KOPT-K1 (cell line): ENCODE results near the gene RAP1GAP.

Experiments used
- H3K27ac ChIP-seq: fragments of 200-600 bp; sonication (generic); 2 replicates; pipeline ENCODE4 v1.5.1; 2016; ENCODE audit warnings: antibody characterized with exemption, mild to moderate bottlenecking, low read depth, low read length; ENCODE audit not compliant: poor library complexity, severe bottlenecking
- H3K36me3 ChIP-seq: fragments of 200-600 bp; sonication (generic); 2 replicates; pipeline ENCODE4 v1.5.1; 2017; ENCODE audit warnings: antibody characterized with exemption, mild to moderate bottlenecking, low read length, moderate library complexity; ENCODE audit not compliant: insufficient read depth
- H3K9me3 ChIP-seq: fragments of 200-600 bp; sonication (generic); 2 replicates; pipeline ENCODE4 v1.5.1; 2017; ENCODE audit warnings: antibody characterized with exemption, low read length, mild to moderate bottlenecking; ENCODE audit not compliant: insufficient read depth, poor library complexity, severe bottlenecking

RAP1GAP gene

DNA sequence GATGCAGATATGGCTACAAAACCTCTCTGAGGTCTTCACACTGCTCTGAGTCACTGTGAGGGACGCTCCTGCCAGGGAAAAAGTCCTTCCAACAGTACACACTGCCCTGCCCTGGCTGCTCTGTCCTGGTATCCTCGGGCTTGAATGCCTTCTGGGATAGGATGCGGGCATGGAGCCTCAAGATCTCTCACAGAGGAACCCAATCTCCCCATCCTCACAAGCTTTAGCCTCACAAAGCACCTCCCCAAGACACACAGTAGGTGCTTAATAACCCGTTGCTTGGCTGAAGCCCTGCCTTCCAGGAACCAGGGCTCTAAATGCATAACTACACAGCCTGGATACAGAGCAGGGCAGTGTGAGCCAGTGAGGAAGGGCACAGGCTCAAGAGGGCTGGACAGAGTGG lies 9.2 kb downstream of the RAP1GAP start:
- Histone ChIP-seq H3K9me3 (no peaks in the 10 kb centered on the region), H3K36me3 (no peaks in the 10 kb centered on the region), H3K27ac (no peak overlapping the region)

- H3K9me3 ChIP-seq: no peaks in the 10 kb centered on the region
- no peak overlapping the region for H3K27ac ChIP-seq
- no peaks in the 10 kb centered on the region for H3K36me3 ChIP-seq
These were observed 9.8 kb downstream of the RAP1GAP start for GRCh38 chr1:21659099-21659923.

DNA sequence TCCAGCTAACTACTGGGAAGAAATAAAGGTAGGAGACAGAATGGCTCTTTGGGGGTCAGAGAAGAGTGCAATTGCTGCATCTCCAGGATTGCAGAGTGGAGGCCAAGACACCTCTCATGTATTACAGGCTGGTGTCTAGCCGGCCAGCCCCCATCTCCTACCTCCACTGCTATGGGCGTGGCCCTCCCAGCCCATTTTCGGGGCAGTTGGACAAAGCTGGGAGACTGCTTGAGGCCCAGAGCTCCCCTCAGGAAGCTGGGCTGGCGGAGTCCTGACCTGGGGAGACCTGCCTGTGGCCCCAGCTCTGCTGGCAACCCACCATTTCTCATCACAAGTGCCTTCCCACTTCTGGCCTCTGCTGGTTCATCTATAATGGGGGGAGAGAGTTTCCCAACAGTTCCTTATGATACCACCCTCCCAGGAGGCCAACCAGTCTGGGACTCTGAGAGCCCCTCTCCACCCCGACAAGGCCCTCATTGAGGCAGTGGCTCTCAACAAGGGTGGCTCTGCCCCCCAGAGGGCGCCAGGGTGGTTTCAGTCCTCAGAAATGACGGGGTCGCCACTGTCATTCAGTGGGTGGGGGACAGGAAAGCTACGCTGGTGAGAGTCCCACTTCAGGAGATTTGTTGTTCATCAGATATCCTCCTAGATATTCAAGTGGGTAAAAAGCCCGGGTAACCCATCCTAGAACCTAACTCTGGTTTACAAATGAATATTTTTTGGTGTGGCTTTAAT lies 11.5 kb downstream of the RAP1GAP start:
- H3K27ac ChIP-seq: no peak overlapping the region
- no peaks in the 10 kb centered on the region for H3K36me3 ChIP-seq
- H3K9me3 ChIP-seq: no peaks in the 10 kb centered on the region

DNA sequence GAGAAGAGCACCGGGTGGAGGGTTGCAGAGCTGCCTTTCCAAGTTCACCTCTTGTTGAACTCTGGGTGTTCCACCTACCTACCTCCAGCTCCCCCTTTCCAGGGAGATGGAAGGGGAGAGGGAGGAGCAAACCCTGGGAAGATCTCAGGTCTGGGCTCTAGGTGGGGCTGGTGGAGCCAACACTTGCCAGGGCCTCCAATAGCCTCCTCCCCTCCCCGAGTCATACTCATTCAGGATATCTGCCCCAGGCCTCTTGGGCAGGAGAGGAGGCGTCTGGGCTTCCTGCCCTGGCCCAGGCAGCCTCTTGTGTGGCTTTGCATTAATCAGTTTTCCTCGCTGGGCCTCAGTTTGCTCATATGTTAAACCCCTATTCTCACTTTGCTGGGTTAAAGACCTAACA lies 13.4 kb downstream of the RAP1GAP start:
- no peak overlapping the region for H3K27ac ChIP-seq
- H3K9me3 ChIP-seq: no peaks in the 10 kb centered on the region
- no peaks in the 10 kb centered on the region for H3K36me3 ChIP-seq

DNA sequence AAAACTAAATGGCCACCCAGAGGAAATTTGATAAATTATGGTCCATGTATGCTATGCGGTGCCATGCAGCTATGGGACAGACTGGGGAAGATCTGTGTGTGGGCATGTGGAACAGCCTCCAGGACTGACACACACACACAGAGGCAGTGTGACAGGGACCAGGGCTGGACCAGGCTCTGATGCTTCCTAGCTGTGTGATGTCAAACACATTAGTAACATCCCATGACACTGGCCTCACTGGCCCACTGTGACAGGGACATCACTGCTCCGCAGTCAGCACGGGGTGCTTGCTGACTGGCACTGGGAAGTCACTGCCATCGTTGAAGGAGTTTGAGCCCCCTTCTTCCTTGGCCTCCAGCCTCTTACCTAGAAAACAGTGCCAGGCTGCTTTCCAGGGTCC lies 13.9 kb downstream of the RAP1GAP start:
- H3K27ac ChIP-seq: no peak overlapping the region
- H3K9me3 ChIP-seq: no peaks in the 10 kb centered on the region
- H3K36me3 ChIP-seq: no peaks in the 10 kb centered on the region

DNA sequence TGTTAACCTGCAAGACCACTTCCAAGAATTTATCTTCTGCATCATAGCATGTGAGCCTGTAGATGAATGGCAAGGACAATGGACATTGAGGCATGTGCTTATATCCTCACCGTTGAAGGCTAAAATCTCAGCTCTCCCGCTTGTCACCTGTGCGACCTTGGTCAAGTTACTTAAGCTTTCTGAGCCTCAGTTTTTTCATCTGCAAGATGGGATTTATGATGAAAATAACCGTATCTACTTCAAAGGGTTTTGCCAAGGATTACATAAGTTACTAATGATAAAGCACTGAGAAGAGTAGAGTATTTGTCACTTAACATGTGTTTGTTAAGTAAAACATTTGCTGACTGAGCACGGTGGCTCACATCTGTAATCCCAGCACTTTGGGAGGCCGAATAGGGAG lies 14.9 kb downstream of the RAP1GAP start:
- H3K27ac ChIP-seq: no peak overlapping the region
- no peaks in the 10 kb centered on the region for H3K9me3 ChIP-seq
- no peaks in the 10 kb centered on the region for H3K36me3 ChIP-seq

DNA sequence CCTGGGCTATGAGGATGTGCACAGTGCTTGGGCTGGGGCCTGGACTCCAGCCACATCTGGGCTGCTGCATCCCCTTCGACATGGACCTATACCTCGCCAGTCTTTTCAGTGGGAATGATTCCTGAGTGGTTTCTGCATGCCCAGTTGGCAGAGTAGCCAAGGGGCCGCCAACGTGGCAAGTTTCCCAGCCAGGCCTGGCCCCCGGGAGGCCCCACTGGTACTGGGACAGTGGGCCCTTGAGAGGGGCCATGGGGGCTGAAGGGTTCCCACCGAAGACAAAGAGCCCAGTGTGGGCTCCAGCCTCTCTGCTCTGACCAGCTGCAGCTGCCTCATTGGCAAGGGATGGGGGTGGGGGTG lies 15.4 kb downstream of the RAP1GAP start:
- H3K9me3 ChIP-seq: no peaks in the 10 kb centered on the region
- no peaks in the 10 kb centered on the region for H3K36me3 ChIP-seq
- H3K27ac ChIP-seq: no peak overlapping the region

- H3K36me3 ChIP-seq: no peaks in the 10 kb centered on the region
- no peaks in the 10 kb centered on the region for H3K9me3 ChIP-seq
These were observed 16.0 kb downstream of the RAP1GAP start for GRCh38 chr1:21652937-21653743.

GRCh38 chr1:21652101-21652936 lies 16.8 kb downstream of the RAP1GAP start:
- Histone ChIP-seq H3K9me3 (no peaks in the 10 kb centered on the region), H3K27ac (no peak overlapping the region), H3K36me3 (no peaks in the 10 kb centered on the region)

More at GRCh38 chr1:21652937-21653743, 16.0 kb downstream of the RAP1GAP start:
- H3K27ac ChIP-seq: no peak overlapping the region

- H3K27ac ChIP-seq: peak overlapping the region; percentile 36
- H3K9me3 ChIP-seq: no peaks in the 10 kb centered on the region
- H3K36me3 ChIP-seq: no peaks in the 10 kb centered on the region
These were observed 17.7 kb downstream of the RAP1GAP start for GRCh38 chr1:21651214-21652042.

GRCh38 chr1:21650400-21650799 lies 18.8 kb downstream of the RAP1GAP start:
- no peak overlapping the region for H3K27ac ChIP-seq
- no peaks in the 10 kb centered on the region for H3K36me3 ChIP-seq
- H3K9me3 ChIP-seq: no peaks in the 10 kb centered on the region

DNA sequence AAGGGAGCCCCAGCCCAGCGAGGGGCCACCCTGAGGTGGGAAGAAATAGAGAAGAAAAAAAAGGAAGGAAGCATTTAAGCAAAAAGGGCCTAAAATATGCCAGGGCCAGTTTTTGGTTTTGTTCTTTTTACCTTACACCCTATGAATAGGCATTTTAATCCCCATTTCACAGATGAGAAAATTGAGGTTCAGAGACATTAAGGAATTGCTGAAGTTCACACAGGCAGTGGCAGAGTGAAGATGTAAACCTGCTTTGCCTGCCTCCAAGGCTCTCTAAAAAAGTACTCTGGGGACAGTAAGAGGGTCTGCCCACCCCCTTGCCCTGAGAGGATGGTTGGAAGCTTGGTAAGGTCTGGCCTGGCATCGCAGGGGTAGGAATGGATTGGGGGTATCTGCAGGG lies 19.8 kb downstream of the RAP1GAP start:
- Histone ChIP-seq H3K36me3 (no peaks in the 10 kb centered on the region), H3K27ac (no peak overlapping the region), H3K9me3 (no peaks in the 10 kb centered on the region)

GRCh38 chr1:21648791-21649190 lies 20.4 kb downstream of the RAP1GAP start:
- no peak overlapping the region for H3K27ac ChIP-seq
- no peaks in the 10 kb centered on the region for H3K9me3 ChIP-seq
- no peaks in the 10 kb centered on the region for H3K36me3 ChIP-seq

- no peak overlapping the region for H3K27ac ChIP-seq
- no peaks in the 10 kb centered on the region for H3K9me3 ChIP-seq
These were observed 20.8 kb downstream of the RAP1GAP start for GRCh38 chr1:21648352-21648730.

More at GRCh38 chr1:21648352-21648730, 20.8 kb downstream of the RAP1GAP start:
- H3K36me3 ChIP-seq: no peaks in the 10 kb centered on the region
